ENCODE data around the gene SDC4. TPM values are rescaled to one million over a fixed set of nuclear protein-coding genes. Genes with fewer than 3 reads are reported as not detected.

The SDC4 gene, protein sequence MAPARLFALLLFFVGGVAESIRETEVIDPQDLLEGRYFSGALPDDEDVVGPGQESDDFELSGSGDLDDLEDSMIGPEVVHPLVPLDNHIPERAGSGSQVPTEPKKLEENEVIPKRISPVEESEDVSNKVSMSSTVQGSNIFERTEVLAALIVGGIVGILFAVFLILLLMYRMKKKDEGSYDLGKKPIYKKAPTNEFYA
- 10 to 100 TPM in 4 of 12 donors, 1 to 10 TPM in 7, not detected in 1; 6.8 to 21.4 (median 9.6) TPM for polyA plus RNA-seq (ENCODE audit: insufficient read length in 12 of 12)
- long read RNA-seq, donor 1, transcript SDC4-201 (5 exons, 2,613 nt), result major isoform, 21 of 21 reads
- long read RNA-seq, donor 1, partial matches to known transcripts, result 0 of 21 reads
- long read RNA-seq, donor 1, other reads (novel, unspliced or antisense), result 0 of 21 reads
- long read RNA-seq, donor 2, partial matches to known transcripts, result 8 of 9 reads
- long read RNA-seq, donor 2, other reads (novel, unspliced or antisense), result 0 of 9 reads
- long read RNA-seq, donor 3, partial matches to known transcripts, result 0 of 1 reads
- long read RNA-seq, donor 3, other reads (novel, unspliced or antisense), result 0 of 1 reads
- long read RNA-seq, donor 4, partial matches to known transcripts, result 0 of 2 reads
- long read RNA-seq, donor 4, other reads (novel, unspliced or antisense), result 0 of 2 reads
- long read RNA-seq, donor 5, partial matches to known transcripts, result 0 of 3 reads
- long read RNA-seq, donor 5, other reads (novel, unspliced or antisense), result 0 of 3 reads
- long read RNA-seq, donor 6, partial matches to known transcripts, result 0 of 1 reads
- long read RNA-seq, donor 6, other reads (novel, unspliced or antisense), result 0 of 1 reads
- long read RNA-seq, donor 7, partial matches to known transcripts, result 0 of 3 reads
- long read RNA-seq, donor 7, other reads (novel, unspliced or antisense), result 0 of 3 reads
- long read RNA-seq, donor 8, transcript SDC4-201 (5 exons, 2,613 nt), result major isoform, 6 of 49 reads
- long read RNA-seq, donor 8, partial matches to known transcripts, result 43 of 49 reads
- long read RNA-seq, donor 8, other reads (novel, unspliced or antisense), result 0 of 49 reads
- long read RNA-seq, donor 9, partial matches to known transcripts, result 0 of 1 reads
- long read RNA-seq, donor 9, other reads (novel, unspliced or antisense), result 0 of 1 reads
- long read RNA-seq, donor 10, partial matches to known transcripts, result 0 of 1 reads
- long read RNA-seq, donor 10, other reads (novel, unspliced or antisense), result 0 of 1 reads
- long read RNA-seq, donor 11, partial matches to known transcripts, result 0 of 3 reads
- long read RNA-seq, donor 11, other reads (novel, unspliced or antisense), result 0 of 3 reads

DNA sequence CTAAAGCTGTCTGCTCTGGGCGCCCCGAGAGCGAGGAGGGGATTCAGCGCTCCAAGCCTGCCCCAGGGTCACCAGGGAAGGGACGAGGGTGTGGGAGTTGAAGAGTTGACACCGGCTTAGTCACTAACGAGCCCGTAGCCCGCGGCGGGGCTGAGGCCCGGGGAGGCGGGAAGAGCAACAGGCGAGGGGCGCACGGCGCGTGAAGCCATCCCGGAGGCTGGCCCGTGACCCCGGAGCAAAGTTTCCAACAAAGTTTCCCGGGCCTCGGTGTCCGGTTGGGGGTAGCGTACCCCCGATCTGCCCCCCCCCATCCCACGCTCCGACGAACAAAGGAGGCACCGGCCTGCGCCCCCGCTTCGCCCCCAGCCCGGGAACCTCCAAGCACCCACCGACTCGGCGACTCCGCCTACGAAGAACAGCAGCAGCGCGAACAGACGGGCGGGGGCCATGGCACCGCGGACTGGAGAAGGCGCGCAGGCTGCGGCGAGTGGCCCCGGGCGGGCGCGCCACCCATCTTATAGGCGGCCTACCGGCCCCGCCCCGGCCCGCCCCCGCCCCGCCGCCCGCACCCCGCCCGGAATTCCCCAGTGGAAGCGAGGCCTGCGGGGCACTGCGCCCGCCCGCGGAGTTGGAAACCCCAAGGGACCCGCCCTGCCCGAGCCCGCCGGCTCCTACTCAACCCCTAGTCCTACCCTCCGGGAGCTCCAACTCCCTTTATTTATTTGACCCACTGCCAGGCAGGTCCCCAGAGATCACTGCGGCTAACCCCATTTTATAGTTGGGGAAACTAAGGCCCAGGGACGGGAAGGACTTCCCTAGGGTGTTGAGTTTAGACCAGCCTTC is at the start of gene SDC4:
TSS of gene SDC4 (minus strand) at position 489 of the 843 bp plus-strand sequence. CDS start at position 449, 40 bp downstream.
- DNase-seq, result no peak

GRCh38 chr20:45395114-45395415 is 46.8 kb upstream of the SDC4 start:
- DNase-seq, result no peak

- no peak for DNase-seq
Observed at GRCh38 chr20:45394221-45395113, 46.2 kb upstream of the SDC4 start.

GRCh38 chr20:45392733-45393132 is 44.5 kb upstream of the SDC4 start:
- no peak for DNase-seq

DNA sequence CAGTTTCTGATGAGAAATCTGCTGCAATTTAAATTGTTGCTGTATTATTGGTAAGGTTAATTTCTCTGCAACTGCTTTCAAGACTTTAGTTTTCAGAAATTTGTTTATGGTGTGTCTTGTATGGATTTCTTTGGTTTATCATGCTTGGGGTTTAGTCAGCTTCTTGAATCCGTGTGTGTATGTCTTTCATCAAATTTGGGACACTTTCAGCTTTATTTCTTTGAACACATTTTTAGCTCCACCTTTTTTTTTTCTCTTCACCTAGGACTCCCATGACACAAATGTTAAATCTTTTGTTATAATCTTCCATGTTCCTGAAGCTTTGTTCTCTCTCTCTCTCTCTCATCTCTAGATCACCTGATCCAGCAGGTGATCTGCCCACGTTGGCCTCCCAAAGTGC is 43.3 kb upstream of the SDC4 start:
- DNase-seq, result no peak

GRCh38 chr20:45390931-45391330 is 42.7 kb upstream of the SDC4 start:
- DNase-seq, result no peak

- DNase-seq, result no peak
Observed at GRCh38 chr20:45387274-45387673, 39.0 kb upstream of the SDC4 start.

DNA sequence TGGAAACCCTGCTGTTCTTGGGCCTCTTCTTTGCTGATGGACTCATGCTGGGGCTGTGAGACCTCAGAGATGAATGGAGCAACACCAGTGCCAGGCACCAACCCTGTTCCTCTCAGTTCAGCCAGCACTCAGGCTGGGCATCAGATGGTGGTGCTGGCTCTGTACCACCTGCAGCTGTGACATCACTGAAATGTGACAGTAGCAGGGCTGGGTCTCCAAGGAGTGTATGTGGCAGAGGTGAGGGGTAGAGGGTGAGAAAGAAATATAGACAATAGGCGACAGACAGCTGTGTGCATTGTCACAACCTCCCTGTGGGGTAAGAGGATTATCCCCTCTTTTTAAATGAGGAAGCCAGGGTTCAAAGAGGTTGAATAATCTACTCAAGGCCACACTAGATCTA is 30.0 kb upstream of the SDC4 start, which contains the start of gene TP53TG5:
TSS of gene TP53TG5 (minus strand) at position 135 of the 400 bp plus-strand sequence. CDS start at position 46, 89 bp downstream.
- no peak for DNase-seq

DNA sequence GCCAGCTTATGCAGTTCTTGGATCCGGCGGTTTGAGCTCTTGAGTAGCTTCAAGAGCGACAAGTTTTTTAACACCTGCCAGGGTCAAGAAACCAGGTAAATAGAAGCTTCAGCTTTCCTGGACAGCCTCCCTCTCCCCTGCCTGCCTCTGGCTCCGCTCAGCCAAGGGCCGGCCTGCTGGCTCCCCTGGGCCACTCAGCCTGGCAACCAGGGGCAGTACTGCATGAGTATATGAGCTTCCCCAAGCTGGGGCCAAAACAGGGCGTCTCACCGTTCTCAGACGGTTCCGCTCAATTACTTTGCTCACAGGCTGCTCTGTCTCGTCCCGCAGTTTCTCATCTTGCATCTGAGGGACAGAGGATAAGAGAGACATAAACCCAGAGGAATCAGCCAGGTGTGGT is 29.0 kb upstream of the SDC4 start:
- DNase-seq, result no peak

DNA sequence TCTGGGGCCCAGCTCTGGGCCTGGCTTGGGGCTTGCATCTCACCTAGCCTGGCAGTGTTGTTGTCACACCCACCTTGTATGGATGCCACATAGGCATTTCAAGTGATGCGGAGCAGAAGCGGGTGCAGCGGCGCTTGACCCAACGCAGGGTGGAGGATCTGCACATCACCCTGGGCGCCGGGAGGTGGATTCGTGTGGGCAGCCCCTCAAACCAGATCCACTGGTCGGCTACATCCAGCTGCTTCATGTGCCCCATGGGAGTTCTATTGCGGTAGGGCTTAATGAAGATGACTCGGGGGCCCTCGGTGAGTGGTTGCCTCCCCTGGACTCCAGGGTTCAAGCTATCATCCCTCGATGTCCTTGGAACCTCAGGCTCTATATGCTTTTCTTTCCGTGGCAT is 26.7 kb upstream of the SDC4 start:
- DNase-seq, result no peak

- DNase-seq, result no peak
Observed at GRCh38 chr20:45374101-45374467, 25.9 kb upstream of the SDC4 start.

GRCh38 chr20:45373353-45374100 is 25.3 kb upstream of the SDC4 start:
- DNase-seq, result peak; percentile 71

GRCh38 chr20:45372646-45373352 is 24.6 kb upstream of the SDC4 start:
- DNase-seq, result no peak

DNA sequence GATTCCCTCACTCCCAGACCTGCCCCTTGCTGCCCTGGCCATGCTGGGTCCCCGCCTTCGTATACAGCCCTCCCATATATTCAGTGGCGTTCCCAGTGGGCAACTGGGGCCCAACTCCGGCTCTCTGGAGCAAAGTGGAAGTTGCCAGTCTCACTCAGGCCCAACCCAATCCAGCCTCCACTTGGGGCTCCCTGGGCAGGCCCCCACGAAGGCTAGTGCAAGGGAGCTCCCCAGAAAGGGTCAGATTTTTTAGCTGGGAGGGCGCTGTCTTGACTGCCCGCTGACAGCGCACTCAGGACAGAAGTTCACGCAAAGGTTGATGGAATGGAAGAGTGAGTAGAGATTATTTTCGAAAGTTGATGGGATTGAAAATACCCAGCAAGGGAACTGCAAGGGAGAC is 24.0 kb upstream of the SDC4 start:
- DNase-seq, result no peak

GRCh38 chr20:45370571-45371160 is 22.4 kb upstream of the SDC4 start:
- no peak for DNase-seq

- DNase-seq, result no peak
Observed at GRCh38 chr20:45368221-45368980, 20.2 kb upstream of the SDC4 start.

DNA sequence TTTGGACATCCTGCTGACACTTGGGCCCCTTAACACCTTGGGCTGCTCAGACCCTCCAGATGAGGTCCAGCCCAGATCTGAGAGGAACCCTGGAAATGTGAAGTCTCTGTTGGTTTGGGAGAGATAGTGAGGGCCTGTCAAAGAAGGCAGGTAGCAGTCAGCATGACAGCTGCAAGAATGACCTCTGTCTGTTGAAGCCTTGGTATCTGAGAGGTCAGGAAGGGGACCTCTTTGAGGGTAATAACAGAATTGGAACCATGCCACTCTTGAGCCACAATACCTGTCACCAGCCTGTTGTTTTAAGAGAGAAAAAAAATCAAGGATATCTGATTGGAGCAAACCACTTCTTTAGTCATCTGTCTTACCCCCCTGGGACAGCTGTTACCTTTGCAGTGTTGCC is 18.9 kb upstream of the SDC4 start:
- DNase-seq, result no peak
